GM19372 (cell line): ENCODE results near the gene KDM4E.
A peak's percentile ranks its signal among the peaks of the same experiment; 100 is the strongest.
"Not testable (repeated sequence)": the region's sequence is repeated elsewhere in the genome, so short reads cannot be mapped to it uniquely, and the experiment has no call there.

ENCODE experiments used
- ATAC-seq: cut with Tn5 transposase; IDR thresholded peaks from one replicate; pipeline ENCODE4 v1.9.1; 2021; ENCODE audit warnings: mild to moderate bottlenecking, low read depth, moderate library complexity; ENCODE audit not compliant: unreplicated experiment

KDM4E gene

GRCh38 chr11:95049122-95049521 lies 24.1 kb downstream of the KDM4E start, which contains the start of gene KDM4F:
Gene KDM4F, plus strand, starts transcription at chr11:95049422.
- not testable (repeated sequence) for ATAC-seq

GRCh38 chr11:95050595-95051202 lies 25.6 kb downstream of the KDM4E start:
- ATAC-seq = no peak

DNA sequence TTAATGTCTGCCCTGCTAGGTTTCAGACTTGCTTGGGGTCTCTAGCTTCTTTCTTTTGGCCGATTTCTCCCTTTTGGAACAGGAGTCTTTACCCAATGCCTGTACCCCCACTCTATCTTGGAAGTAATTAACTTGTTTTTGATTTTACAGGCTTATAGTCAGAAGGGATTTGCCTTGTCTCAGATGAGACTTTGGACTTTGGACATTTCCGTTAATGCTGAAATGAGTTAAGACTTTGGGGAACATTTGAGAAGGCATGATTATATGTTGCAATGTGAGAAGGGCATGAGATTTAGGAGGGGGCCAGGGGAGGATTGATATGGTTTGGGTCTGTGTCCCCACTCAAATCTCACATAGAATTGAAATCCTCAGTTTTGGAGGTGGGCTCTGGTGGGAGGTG lies 29.3 kb downstream of the KDM4E start:
- ATAC-seq = no peak

GRCh38 chr11:95055283-95055897 lies 30.3 kb downstream of the KDM4E start:
- peak; percentile 85 for ATAC-seq

DNA sequence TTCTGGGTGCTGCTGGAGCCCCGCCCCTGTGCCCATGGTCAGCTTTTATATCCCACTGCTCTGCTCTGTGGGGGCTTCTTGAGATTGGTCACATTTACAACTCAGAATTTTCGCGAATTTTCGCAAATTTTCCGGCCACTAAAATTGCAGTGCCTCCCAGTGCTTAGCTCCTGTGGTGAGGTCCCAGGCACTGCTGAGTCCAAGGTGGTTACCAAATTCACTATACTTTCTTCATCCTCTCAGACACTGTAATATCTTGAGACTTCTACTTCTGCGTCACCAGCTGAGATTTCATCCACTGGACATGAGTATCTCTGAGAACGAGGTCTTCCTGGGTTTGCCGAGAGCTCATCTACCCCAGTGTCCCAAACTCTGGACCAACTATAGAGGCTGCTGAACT lies 32.9 kb downstream of the KDM4E start:
- ATAC-seq = no peak

DNA sequence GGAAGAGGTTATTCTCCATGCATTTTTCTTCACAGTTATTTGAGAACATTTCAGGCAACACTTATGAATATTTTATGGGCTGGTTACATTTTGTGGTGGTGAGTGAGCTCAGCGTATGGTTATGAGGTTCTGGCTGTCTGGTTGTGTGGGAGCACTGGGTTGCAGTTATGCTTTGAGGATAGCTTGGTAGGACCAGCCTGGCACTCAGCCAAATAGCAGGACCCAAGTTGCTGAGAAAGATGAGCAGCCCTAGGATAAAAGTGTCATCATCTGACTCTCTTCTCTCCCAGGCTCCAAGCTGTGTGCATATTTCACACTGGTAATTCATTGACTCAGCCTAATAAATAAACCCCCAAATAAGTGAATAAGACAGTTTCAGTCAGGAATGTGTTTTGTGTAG lies 33.6 kb downstream of the KDM4E start:
- no peak for ATAC-seq

GRCh38 chr11:95059046-95059445 lies 34.0 kb downstream of the KDM4E start:
- ATAC-seq = no peak

- ATAC-seq = no peak
These were observed 40.3 kb downstream of the KDM4E start for GRCh38 chr11:95065336-95065735.

- ATAC-seq = peak; percentile 30
These were observed 41.6 kb downstream of the KDM4E start, which contains the start of gene SRSF8 for GRCh38 chr11:95066716-95067038. Gene SRSF8, plus strand, starts transcription at chr11:95066919. Its CDS starts 308 bp downstream, at chr11:95067227.

DNA sequence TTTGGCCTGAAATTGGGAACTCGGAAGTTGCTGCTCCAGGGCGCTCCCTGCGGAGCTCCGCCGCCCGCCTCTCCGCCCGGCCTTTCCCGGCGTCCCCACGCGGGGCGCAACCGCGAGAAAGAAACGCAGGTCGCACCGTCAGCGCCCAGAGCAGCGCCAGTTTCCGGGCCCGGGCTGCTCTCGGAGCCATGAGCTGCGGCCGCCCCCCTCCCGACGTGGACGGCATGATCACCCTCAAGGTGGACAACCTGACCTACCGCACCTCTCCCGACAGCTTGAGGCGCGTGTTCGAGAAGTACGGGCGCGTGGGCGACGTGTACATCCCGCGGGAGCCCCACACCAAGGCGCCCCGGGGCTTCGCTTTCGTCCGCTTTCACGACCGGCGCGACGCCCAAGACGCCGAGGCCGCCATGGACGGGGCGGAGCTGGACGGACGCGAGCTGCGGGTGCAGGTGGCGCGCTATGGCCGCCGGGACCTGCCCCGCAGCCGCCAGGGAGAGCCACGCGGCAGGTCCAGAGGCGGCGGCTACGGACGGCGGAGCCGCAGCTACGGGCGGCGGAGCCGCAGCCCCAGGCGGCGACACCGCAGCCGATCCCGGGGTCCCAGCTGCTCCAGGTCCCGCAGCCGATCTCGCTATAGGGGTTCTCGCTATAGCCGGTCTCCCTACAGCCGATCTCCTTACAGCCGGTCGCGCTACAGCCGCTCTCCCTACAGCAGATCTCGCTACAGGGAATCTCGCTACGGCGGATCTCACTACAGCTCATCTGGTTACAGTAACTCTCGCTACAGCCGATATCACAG lies 42.2 kb downstream of the KDM4E start:
- peak; percentile 49 for ATAC-seq

- no peak for ATAC-seq
These were observed 42.8 kb downstream of the KDM4E start for GRCh38 chr11:95067841-95068219.

GRCh38 chr11:95068549-95068948 lies 43.5 kb downstream of the KDM4E start:
- ATAC-seq = peak; percentile 61

DNA sequence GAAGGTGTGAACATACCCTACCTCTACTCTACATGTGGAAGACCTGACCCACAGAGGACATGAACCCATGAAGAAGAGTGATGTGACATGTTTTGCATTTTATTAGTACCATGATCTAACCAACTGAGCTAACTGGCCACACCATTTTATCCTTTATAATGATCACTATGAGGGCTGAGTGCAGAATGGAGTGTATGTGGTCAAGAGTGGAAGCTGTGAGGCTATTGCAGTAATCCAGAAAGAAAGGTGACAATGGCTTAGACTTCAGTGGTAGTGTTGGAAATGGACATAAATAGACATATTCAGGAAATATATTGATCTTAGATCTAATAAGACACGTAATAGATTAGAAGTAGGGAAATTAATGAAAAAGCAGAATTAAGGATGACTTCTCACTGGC lies 45.4 kb downstream of the KDM4E start:
- no peak for ATAC-seq

- no peak for ATAC-seq
These were observed 47.9 kb downstream of the KDM4E start for GRCh38 chr11:95072948-95073347.

GRCh38 chr11:95074792-95075563 lies 49.9 kb downstream of the KDM4E start:
- no peak for ATAC-seq

DNA sequence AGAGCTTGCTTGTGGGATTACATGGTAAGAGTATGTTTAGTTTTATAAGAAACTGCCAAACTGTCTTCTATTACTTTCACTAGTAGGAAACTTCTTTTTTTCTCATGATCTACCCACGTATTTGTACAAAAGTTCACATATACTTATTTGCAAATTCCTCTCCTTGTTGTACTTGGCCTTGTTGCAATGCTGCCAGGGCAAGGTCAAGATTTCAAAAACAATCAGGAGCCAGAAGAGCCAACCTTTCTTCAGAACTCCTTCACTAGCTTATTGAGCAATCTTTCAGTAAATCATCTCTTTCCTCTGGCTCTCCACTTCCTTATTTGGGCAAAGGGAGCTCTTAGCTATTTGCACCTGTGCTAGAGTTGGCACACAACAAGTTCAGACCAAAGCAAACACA lies 51.4 kb downstream of the KDM4E start:
- no peak for ATAC-seq

DNA sequence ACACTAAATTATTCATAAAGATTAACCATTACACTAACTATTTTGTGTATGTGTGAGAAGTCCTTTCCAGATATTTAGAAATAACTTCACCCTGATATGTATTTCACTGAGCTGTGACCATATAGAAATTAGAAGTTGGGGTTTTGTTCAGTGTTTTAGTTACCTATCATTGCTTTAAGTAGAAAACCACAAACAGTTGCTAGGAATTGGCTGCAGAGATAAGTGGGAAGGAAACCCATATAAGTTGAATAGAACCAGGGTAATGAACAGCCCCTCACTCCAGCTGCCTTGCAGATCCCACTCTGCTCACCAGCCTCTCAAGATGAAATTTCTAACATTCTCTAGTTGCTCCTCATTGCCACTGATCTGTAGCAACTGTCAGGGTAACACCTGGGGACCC lies 51.9 kb downstream of the KDM4E start:
- no peak for ATAC-seq
